Subcutaneous adipose tissue (tissue), 4 donors: ENCODE measurements around the gene STRA8. TPM values are rescaled to one million over a fixed set of nuclear protein-coding genes. Genes with fewer than 3 reads are reported as not detected.

Experiments
- total RNA-seq, 4 donors: library from RNA; depleted of rRNA; stranded (reverse); fragments of >200 nt; gene quantifications; one replicate each; pipeline ENCODE4 v1.1.0, GENCODE V29; 2016
- TF ChIP-seq, protein P1 (sequence below): fragments of 450-650 bp; IDR thresholded peaks from one replicate; pipeline ENCODE4 v1.5.1; 2016; ENCODE audit warnings: low read depth, mild to moderate bottlenecking, control low read depth, antibody characterized with exemption, moderate library complexity

STRA8 gene, protein sequence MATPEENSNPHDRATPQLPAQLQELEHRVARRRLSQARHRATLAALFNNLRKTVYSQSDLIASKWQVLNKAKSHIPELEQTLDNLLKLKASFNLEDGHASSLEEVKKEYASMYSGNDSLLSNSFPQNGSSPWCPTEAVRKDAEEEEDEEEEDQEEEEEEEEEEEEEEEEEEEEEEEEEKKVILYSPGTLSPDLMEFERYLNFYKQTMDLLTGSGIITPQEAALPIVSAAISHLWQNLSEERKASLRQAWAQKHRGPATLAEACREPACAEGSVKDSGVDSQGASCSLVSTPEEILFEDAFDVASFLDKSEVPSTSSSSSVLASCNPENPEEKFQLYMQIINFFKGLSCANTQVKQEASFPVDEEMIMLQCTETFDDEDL
- not detected for total RNA-seq

DNA sequence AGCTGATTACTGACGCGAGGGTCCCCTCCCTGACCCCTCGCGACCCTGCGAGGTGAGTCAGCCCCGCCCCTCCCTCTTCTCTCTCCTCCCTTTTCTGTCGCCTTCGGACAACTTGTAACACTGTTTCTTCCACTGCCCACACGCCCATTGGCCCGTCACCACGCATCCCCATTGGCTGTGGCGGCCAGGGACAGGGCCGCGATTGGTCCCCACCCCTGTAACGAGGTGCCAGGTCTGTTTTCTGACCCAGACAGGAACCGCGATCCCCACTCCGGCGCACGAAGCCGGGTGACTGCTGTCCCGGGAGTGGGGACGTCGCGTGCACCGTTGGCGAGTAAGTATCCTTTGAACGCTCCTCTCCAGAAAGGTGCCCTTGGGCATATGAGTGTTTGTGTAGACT, at the start of gene STRA8:
STRA8 (plus strand) TSS at position 269 of the 400 bp plus-strand sequence. CDS start 6,687 bp downstream, outside the sequence.
- TF ChIP-seq, protein P1, sequence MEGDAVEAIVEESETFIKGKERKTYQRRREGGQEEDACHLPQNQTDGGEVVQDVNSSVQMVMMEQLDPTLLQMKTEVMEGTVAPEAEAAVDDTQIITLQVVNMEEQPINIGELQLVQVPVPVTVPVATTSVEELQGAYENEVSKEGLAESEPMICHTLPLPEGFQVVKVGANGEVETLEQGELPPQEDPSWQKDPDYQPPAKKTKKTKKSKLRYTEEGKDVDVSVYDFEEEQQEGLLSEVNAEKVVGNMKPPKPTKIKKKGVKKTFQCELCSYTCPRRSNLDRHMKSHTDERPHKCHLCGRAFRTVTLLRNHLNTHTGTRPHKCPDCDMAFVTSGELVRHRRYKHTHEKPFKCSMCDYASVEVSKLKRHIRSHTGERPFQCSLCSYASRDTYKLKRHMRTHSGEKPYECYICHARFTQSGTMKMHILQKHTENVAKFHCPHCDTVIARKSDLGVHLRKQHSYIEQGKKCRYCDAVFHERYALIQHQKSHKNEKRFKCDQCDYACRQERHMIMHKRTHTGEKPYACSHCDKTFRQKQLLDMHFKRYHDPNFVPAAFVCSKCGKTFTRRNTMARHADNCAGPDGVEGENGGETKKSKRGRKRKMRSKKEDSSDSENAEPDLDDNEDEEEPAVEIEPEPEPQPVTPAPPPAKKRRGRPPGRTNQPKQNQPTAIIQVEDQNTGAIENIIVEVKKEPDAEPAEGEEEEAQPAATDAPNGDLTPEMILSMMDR = no peak

DNA sequence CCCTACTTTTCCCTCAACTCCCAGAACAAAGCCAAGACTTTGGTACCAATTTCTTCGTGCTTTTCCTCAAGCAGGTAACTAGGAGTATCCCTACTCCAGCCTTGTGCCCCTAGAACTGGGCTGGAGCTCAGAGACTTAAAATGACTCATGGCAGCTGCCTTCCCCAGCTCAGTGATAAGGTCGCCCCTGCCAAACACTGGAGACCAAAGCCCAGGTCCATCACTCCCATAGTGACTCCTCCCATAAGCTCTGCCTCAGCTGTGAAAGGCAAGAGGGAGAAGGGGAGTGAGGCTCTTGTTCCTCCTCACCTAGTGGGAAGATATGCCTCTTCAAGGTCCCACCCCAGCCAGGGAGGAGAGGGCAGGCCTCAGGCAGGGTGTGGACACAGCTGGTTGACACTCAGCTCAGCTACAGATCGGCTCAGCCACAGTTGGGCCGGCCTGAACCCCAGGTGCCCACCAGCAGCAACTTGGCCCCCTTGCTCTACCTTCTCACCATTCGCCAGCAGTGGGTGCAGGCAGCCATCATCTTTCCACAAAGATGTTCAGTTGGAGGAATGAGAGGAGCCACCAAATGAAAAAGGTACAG, 49.3 kb upstream of the STRA8 start:
- TF ChIP-seq, protein P1 = no peak

DNA sequence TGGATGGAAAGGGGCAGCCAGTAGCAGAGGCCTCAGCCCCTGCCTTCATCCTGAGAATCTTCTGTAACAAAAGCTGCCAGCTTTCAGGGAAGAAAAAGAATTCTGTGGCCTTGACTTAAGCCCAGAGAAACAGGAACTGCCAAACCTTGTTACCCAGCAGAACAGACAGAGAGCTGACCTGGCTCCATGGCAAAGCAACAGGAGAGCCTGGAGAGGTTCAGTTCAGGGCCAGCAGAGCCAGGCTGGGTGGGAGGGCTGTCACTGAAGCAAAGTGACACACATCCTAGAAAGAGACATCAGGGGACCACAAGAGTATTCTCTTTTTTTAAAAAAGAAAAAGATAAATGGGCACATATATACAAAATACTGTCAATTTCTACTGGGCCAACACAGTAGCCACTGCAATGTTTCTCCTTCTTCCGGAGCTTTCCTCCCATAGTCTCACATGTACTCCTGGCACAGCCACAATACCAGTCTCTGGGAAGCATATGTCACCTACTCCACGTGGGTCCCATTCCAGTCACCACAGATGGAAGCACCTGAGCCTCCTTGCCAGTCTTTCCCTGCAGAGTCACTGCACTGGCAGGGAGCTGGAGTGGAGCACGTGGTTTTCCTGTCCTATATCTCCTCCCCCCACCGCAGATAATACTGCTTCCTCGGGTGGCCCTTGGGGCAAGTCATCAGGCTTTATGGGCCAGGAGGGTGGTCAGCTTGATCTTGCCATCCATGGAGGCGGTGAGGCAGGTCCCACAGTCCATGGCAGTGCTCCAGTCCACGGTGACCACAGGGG, 48.0 kb upstream of the STRA8 start:
- TF ChIP-seq, protein P1 = no peak

DNA sequence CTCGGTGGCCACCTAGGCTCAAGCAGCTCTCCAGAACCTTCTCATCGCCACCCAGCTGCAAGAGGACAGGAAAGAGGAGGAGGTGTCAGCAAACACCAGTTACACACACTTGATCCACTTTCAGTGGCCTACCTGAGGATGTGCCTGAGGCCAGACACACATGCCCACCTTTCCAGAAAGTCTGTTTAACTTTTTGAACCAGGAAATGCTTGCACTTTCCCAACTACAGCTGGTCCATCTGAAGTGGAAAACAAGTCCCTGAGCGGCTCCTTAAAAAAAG, 47.4 kb upstream of the STRA8 start:
- TF ChIP-seq, protein P1 = no peak

DNA sequence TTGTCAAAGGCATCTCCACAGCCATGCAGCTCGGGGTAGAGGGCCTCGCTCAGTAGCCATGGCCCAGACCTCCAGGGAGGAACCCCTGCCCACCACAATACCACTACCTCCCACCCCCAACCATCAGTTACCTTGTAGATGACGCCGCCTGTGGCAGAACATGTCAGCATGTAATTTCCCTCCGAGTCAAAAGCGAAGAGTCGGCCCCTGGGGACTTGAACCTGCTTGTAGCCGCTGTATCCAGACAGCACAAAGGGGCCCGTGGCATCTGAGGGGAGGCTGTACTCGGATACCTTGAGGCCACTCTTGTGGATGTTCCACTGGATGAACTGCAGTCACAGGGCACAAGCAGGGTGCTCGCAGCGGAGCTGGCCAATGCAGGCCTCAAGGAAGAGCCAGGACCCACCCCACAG, 46.8 kb upstream of the STRA8 start:
- TF ChIP-seq, protein P1 = no peak

DNA sequence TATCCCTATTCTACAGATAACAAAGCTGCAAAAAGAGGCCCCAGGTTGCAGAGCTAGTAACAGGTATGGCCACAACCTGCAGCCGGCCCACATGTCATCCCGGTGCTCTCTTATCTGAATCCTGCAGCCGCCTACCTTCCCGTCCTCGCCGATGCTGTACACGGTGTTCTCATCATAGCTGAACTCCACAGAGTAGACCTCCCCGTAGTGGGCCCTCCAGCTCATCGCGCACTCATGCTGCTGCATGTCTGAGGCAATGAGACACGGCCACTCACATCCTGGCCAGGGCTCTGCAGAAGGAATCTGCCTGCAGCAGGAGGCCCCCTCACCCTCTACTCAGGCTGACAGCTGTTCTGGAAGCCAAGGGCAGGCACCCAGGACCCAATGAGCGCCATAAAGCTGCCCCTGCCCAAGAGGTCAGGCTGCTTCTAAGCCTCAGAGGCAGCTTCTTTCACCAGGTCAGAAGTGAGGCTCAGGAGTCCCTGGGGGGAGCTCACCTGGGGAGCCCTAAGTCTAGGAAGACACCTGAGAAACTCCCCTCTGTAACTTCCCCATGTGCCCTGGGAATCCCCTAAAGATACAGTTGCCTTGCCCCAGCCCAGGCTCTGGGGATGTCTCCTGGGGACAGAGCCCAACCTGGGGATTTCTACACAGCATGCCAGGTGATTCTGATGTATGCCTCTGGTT, 45.2 kb upstream of the STRA8 start:
- TF ChIP-seq, protein P1 = no peak
